ENCODE results near the gene ARMC8. TPM values are rescaled to one million over a fixed set of nuclear protein-coding genes. Genes with fewer than 3 reads are reported as not detected.
"Not testable (repeated sequence)": the region's sequence is repeated elsewhere in the genome, so short reads cannot be mapped to it uniquely, and the experiment has no call there.

Gene ARMC8
- total RNA-seq (2012; rRNA removed): 54.2 and 56.8 TPM in 2 replicates

GRCh38 chr3:138187296-138188012 lies at the start of gene ARMC8:
Gene ARMC8 (plus strand): TSS chr3:138187301. CDS start chr3:138187555, 254 bp downstream.
- Histone ChIP-seq H3K4me1 (ENCODE audit: control insufficient read depth, insufficient read depth, low read length) (peaks cover 22% of the 10 kb centered on the region), H3K4me3 (ENCODE audit: low read length) (peak within 1 kb of the TSS; percentile 96), H3K27me3 (ENCODE audit: control insufficient read depth, insufficient read depth, low read length) (no peaks in the 10 kb centered on the region), H3K9me3 (replicated peaks; ENCODE audit: low read length) (no peaks in the 10 kb centered on the region), H3K4me2 (ENCODE audit: low read length) (peak within 1 kb of the TSS; percentile 89), H3K36me3 (ENCODE audit: insufficient read depth, low read length) (peaks cover 20% of the 10 kb centered on the region), H3K9ac (ENCODE audit: low read depth, low read length) (peak within 1 kb of the TSS; percentile 96)

GRCh38 chr3:138137861-138138260 lies 49.2 kb upstream of the ARMC8 start:
- Histone ChIP-seq H3K9ac (ENCODE audit: low read depth, low read length) (no peak overlapping the region), H3K4me1 (ENCODE audit: control insufficient read depth, insufficient read depth, low read length) (no peaks in the 10 kb centered on the region), H3K9me3 (replicated peaks; ENCODE audit: low read length) (no peaks in the 10 kb centered on the region), H3K4me3 (ENCODE audit: low read length) (no peak overlapping the region), H3K27me3 (ENCODE audit: control insufficient read depth, insufficient read depth, low read length) (no peaks in the 10 kb centered on the region), H3K36me3 (ENCODE audit: insufficient read depth, low read length) (no peaks in the 10 kb centered on the region), H3K4me2 (ENCODE audit: low read length) (no peak overlapping the region)

- Histone ChIP-seq H3K27me3 (ENCODE audit: control insufficient read depth, insufficient read depth, low read length) (no peaks in the 10 kb centered on the region), H3K9me3 (replicated peaks; ENCODE audit: low read length) (no peaks in the 10 kb centered on the region), H3K4me3 (ENCODE audit: low read length) (no peak overlapping the region), H3K9ac (ENCODE audit: low read depth, low read length) (no peak overlapping the region), H3K4me2 (ENCODE audit: low read length) (no peak overlapping the region), H3K36me3 (ENCODE audit: insufficient read depth, low read length) (no peaks in the 10 kb centered on the region), H3K4me1 (ENCODE audit: control insufficient read depth, insufficient read depth, low read length) (no peaks in the 10 kb centered on the region)
Measured at GRCh38 chr3:138139691-138140090, 47.4 kb upstream of the ARMC8 start.

- no peaks in the 10 kb centered on the region for H3K27me3 ChIP-seq (ENCODE audit: control insufficient read depth, insufficient read depth, low read length)
- no peaks in the 10 kb centered on the region for H3K36me3 ChIP-seq (ENCODE audit: insufficient read depth, low read length)
Measured at GRCh38 chr3:138140940-138141339, 46.2 kb upstream of the ARMC8 start.

GRCh38 chr3:138142181-138142580 lies 44.9 kb upstream of the ARMC8 start:
- H3K36me3 ChIP-seq (ENCODE audit: insufficient read depth, low read length); H3K4me2 ChIP-seq (ENCODE audit: low read length); H3K9ac ChIP-seq (ENCODE audit: low read depth, low read length); H3K4me3 ChIP-seq (ENCODE audit: low read length); H3K4me1 ChIP-seq (ENCODE audit: control insufficient read depth, insufficient read depth, low read length); H3K9me3 ChIP-seq (replicated peaks; ENCODE audit: low read length); H3K27me3 ChIP-seq (ENCODE audit: control insufficient read depth, insufficient read depth, low read length): not testable (repeated sequence)

More at GRCh38 chr3:138140940-138141339, 46.2 kb upstream of the ARMC8 start:
- Histone ChIP-seq H3K9me3 (replicated peaks; ENCODE audit: low read length) (no peaks in the 10 kb centered on the region), H3K4me1 (ENCODE audit: control insufficient read depth, insufficient read depth, low read length) (no peaks in the 10 kb centered on the region), H3K4me2 (ENCODE audit: low read length) (no peak overlapping the region), H3K9ac (ENCODE audit: low read depth, low read length) (no peak overlapping the region), H3K4me3 (ENCODE audit: low read length) (no peak overlapping the region)

GRCh38 chr3:138148503-138148902 lies 38.6 kb upstream of the ARMC8 start:
- H3K4me2 ChIP-seq (ENCODE audit: low read length): no peak overlapping the region
- H3K27me3 ChIP-seq (ENCODE audit: control insufficient read depth, insufficient read depth, low read length): no peaks in the 10 kb centered on the region
- H3K9ac ChIP-seq (ENCODE audit: low read depth, low read length): no peak overlapping the region
- no peaks in the 10 kb centered on the region for H3K36me3 ChIP-seq (ENCODE audit: insufficient read depth, low read length)
- H3K9me3 ChIP-seq (replicated peaks; ENCODE audit: low read length): no peaks in the 10 kb centered on the region
- no peaks in the 10 kb centered on the region for H3K4me1 ChIP-seq (ENCODE audit: control insufficient read depth, insufficient read depth, low read length)
- no peak overlapping the region for H3K4me3 ChIP-seq (ENCODE audit: low read length)

- Histone ChIP-seq H3K4me3 (ENCODE audit: low read length) (no peak overlapping the region), H3K4me2 (ENCODE audit: low read length) (no peak overlapping the region), H3K36me3 (ENCODE audit: insufficient read depth, low read length) (no peaks in the 10 kb centered on the region), H3K4me1 (ENCODE audit: control insufficient read depth, insufficient read depth, low read length) (no peaks in the 10 kb centered on the region), H3K9ac (ENCODE audit: low read depth, low read length) (no peak overlapping the region), H3K9me3 (replicated peaks; ENCODE audit: low read length) (no peaks in the 10 kb centered on the region), H3K27me3 (ENCODE audit: control insufficient read depth, insufficient read depth, low read length) (no peaks in the 10 kb centered on the region)
Measured at GRCh38 chr3:138154534-138154933, 32.6 kb upstream of the ARMC8 start.

GRCh38 chr3:138157743-138158142 lies 29.4 kb upstream of the ARMC8 start:
- no peak overlapping the region for H3K9ac ChIP-seq (ENCODE audit: low read depth, low read length)
- H3K27me3 ChIP-seq (ENCODE audit: control insufficient read depth, insufficient read depth, low read length): no peaks in the 10 kb centered on the region
- no peaks in the 10 kb centered on the region for H3K4me1 ChIP-seq (ENCODE audit: control insufficient read depth, insufficient read depth, low read length)
- no peaks in the 10 kb centered on the region for H3K9me3 ChIP-seq (replicated peaks; ENCODE audit: low read length)
- no peak overlapping the region for H3K4me3 ChIP-seq (ENCODE audit: low read length)
- no peak overlapping the region for H3K4me2 ChIP-seq (ENCODE audit: low read length)
- H3K36me3 ChIP-seq (ENCODE audit: insufficient read depth, low read length): peaks cover 17% of the 10 kb centered on the region

- Histone ChIP-seq H3K9ac (ENCODE audit: low read depth, low read length) (no peak overlapping the region), H3K4me1 (ENCODE audit: control insufficient read depth, insufficient read depth, low read length) (no peaks in the 10 kb centered on the region), H3K36me3 (ENCODE audit: insufficient read depth, low read length) (peaks cover 43% of the 10 kb centered on the region), H3K27me3 (ENCODE audit: control insufficient read depth, insufficient read depth, low read length) (no peaks in the 10 kb centered on the region), H3K9me3 (replicated peaks; ENCODE audit: low read length) (no peaks in the 10 kb centered on the region), H3K4me3 (ENCODE audit: low read length) (no peak overlapping the region), H3K4me2 (ENCODE audit: low read length) (no peak overlapping the region)
Measured at GRCh38 chr3:138165061-138165460, 22.0 kb upstream of the ARMC8 start.

GRCh38 chr3:138172625-138173024 lies 14.5 kb upstream of the ARMC8 start:
- Histone ChIP-seq H3K4me1 (ENCODE audit: control insufficient read depth, insufficient read depth, low read length) (no peaks in the 10 kb centered on the region), H3K4me2 (ENCODE audit: low read length) (no peak overlapping the region), H3K4me3 (ENCODE audit: low read length) (no peak overlapping the region), H3K36me3 (ENCODE audit: insufficient read depth, low read length) (peaks cover 12% of the 10 kb centered on the region), H3K9ac (ENCODE audit: low read depth, low read length) (no peak overlapping the region), H3K9me3 (replicated peaks; ENCODE audit: low read length) (no peaks in the 10 kb centered on the region), H3K27me3 (ENCODE audit: control insufficient read depth, insufficient read depth, low read length) (no peaks in the 10 kb centered on the region)

GRCh38 chr3:138173769-138174420 lies 13.2 kb upstream of the ARMC8 start:
- Histone ChIP-seq H3K36me3 (ENCODE audit: insufficient read depth, low read length) (peaks cover 9% of the 10 kb centered on the region), H3K4me2 (ENCODE audit: low read length) (peak overlapping the region; percentile 79), H3K9me3 (replicated peaks; ENCODE audit: low read length) (no peaks in the 10 kb centered on the region), H3K4me1 (ENCODE audit: control insufficient read depth, insufficient read depth, low read length) (no peaks in the 10 kb centered on the region), H3K9ac (ENCODE audit: low read depth, low read length) (peak overlapping the region; percentile 89), H3K27me3 (ENCODE audit: control insufficient read depth, insufficient read depth, low read length) (no peaks in the 10 kb centered on the region), H3K4me3 (ENCODE audit: low read length) (peak overlapping the region; percentile 83)
